AG08395 (cell line): ENCODE data around the gene SP110.
"Not testable (repeated sequence)": the region's sequence is repeated elsewhere in the genome, so short reads cannot be mapped to it uniquely, and the experiment has no call there.

ENCODE experiments used
- DNase-seq: peaks from one replicate; pipeline ENCODE4 v3.0.0; 2012; ENCODE audit warnings: mixed read lengths, low spot score

Gene SP110

DNA sequence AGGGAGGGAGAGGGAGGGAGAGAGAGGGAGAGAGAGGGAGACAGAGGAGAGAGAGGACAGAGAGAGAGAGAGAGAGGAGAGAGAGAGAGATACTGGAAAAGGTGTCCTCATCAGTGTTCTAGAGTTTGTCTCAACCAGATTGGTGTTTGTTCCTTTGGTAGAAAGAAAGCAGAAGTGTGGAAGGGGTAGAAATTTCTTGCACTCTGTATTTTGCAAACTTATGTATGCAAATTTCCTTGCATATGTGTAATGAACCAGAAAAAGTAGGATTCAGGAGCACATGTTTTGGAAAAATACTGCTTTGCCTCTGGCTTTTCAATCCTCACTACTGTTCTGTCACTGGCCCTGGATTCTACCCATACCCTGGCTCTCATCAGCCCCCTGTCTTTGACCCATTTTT, 4.7 kb upstream of the SP110 start:
- DNase-seq: no peak

DNA sequence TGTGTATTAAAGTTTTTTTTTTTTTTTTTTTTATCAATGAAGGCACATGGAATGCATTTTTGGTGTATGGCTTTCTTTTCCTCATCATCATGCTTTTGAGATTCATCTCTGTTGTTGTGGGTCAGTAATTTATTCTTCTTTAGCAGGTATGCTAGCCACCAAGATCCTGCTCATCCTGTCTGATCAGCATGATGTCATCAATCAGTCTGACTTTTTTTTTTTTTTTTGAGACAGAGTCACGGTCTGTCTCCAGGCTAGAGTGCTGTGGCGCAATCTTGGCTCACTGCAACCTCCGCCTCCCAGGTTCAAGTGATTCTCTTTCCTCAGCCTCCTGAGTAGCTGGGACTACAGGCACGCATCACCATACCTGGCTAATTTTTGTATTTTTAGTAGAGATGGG, 3.0 kb upstream of the SP110 start:
- DNase-seq: not testable (repeated sequence)

- DNase-seq: no peak
Observed at GRCh38 chr2:230221493-230221892, 1.7 kb upstream of the SP110 start.

DNA sequence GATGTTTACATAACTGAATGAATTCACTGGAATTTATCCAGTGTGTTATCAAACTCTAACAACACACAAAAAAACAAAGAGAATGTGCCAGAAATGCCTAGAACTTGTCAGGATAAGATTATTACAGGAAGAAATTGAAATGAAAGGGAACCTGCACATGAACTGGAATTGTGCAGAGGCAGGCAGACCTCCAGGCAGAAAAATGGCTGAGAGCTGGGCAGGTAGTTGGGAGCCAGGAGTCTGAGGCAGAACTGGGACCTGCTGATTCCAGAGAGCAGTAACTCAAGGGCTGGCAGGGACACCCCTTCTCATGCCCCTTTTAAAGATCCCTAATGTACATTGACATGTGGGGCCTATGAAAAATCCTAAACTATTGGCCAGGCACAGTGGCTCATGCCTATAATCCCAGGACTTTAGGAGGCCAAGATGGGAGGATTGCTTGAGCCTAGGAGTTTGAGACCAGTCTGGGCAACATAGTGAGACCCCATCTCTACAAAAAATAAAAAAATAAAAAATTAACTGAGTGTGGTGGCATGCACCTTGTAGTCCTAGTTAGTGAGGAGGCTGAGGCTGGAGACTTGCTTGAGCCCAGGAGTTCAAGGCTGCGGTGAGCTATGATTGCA, 674 bp upstream of the SP110 start:
- DNase-seq: no peak

DNA sequence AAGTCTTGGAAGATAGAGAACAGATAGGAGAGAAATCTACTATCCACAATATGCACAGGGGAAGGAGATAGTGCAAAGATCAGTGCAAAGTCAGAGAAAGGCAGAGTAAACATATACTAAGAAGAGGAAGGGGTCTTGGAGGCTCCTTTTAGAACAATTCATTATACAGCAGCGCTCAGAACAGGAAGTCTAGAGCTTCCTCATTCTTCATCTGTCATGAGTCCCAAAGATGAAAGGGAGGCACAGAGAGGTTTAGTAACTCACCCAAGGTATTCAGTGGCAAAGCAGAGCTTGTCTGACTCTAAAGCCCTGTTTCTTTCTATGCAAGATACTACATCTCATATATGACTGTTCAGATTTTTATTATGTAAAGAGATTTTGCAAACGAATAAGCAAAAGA, 1.4 kb downstream of the SP110 start:
- DNase-seq: no peak

GRCh38 chr2:230217424-230217823, 2.4 kb downstream of the SP110 start:
- no peak for DNase-seq

GRCh38 chr2:230216489-230216888, 3.3 kb downstream of the SP110 start:
- DNase-seq: no peak

- DNase-seq: no peak
Observed at GRCh38 chr2:230209422-230210051, 10.2 kb downstream of the SP110 start.

DNA sequence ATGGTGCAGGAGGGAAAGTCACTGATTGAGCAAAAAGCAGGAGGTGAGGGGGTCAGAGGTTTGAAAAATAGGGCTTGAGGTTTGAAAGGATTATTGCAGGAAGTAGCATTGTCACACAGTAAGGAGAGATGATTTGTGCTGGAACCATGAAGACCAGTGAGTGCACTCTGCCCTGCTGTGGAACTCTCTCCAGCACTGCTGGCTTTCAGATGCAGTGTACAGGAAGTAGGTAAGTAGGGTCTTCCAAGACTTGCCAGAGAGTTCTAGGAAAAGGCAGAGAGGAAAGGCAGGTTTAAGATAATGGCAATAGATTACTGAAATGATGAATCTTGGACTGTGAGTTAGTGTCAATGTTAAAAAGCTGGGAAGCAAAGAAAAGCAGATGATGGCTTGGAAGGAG, 11.2 kb downstream of the SP110 start:
- no peak for DNase-seq

DNA sequence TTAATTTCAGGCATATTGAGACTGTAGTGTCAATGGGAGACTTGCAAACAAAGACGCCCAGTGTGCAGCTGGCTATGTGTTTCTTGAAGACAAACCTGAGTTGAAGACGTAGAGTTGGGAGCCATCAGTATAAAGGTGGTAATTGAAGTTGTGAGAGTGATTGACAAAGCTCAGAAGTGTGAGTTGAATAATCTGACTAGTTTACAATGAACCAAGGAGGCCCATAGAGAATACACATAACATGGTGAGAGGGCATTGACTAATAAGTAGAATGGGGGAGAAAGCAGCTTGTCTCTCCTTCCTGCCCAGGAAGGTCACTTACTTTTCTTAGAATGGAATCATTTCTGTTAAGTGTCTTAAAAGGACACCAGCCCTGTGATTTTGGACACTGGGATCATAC, 14.1 kb downstream of the SP110 start:
- DNase-seq: no peak

- no peak for DNase-seq
Observed at GRCh38 chr2:230205034-230205433, 14.8 kb downstream of the SP110 start.

GRCh38 chr2:230203110-230203676, 16.6 kb downstream of the SP110 start:
- no peak for DNase-seq

DNA sequence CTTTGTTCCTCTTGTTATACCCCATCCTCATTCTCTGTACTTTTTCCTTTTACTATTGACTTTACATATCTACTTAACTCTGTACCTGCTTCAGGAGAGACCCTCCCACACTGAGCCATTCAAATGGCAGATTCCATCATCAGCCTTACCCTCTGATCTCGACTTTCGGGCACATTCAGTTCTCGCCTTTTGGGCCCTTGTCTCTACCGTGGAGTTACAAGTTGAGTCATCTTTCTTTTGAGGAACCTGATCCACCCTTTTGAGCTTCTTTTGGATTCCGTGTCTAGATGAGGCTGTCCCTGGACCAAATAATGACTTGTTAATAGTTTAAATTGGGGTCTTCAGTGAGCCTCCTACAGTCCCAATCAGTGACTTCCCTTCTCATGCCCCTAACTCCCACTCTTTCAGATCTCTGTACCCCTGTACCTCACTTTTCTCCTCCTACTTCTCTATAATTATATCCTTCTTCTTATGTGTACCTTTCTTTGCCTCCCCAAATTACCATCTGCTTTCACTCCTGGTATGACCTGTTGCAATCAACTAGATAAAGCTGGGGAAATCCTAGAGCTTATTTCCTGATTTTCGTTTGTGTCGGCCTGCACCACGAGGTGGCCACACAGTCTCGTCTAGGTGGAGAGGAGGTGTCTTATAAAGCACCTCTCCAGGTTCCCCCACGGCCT, 17.2 kb downstream of the SP110 start:
- DNase-seq: no peak

- no peak for DNase-seq
Observed at GRCh38 chr2:230184727-230185578, 34.8 kb downstream of the SP110 start.

DNA sequence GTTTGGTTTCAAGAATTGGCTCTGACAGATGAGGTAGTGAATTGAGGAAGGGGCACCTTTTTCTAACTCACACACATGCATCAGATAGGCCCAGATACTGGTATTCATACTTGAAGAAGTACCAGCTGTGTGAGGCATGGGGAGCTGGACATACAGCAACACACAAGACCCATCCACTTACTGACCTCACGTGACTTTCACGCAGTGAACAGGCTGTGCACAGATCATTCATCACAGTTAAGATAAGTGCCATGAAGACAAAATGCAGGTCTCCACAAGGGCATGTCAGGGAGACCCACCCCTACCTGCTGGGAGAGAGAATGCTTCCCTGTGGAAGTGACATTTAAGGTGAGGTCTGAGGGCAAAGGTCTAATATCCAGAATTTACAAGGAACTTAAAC, 38.6 kb downstream of the SP110 start:
- no peak for DNase-seq

- no peak for DNase-seq
Observed at GRCh38 chr2:230179907-230180306, 39.9 kb downstream of the SP110 start.

DNA sequence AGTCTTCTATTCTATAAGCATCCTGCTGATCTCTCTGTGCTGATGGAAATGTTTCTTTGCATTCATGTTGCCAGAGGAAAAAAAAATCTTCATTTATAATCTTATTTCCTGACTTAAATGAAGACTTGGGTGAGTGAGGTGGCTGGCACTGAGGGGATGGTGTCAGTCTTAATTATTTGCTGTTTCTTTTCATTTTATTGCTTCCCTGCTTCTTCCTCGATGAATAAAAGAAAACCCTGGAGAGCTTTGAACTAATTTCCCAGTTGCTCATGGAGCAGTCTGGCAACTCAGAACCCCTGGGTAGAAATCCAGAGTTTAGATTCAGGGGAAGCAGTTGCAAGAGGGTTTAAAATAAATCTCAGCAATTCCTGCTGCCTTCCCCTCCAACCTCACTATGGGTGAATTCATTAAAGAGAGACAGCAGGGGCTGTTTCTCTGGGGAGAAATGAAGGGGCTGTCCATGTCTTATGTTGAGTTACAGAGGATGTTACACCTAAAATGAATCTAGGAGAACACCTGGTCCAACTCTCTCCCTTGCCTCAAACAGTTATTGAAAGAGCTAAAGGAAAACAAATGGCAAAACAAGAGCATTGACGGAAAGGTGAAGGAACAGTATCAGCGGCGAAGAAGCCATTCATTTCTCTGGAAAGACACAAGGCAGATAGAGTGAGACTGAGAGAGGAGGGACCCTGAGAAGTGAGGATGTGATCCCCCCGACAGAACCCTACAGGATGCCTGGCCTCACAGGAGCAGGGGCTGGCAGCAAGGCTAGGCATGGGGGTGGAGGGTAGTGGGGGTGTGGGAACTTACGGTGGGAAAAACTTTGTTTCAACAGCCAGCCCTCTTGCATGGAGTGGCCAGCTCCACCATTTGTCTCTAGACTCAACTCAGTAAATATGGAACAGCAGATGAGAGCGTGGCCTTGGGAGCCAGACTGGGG, 41.0 kb downstream of the SP110 start:
- no peak for DNase-seq

- no peak for DNase-seq
Observed at GRCh38 chr2:230176996-230177395, 42.8 kb downstream of the SP110 start.

DNA sequence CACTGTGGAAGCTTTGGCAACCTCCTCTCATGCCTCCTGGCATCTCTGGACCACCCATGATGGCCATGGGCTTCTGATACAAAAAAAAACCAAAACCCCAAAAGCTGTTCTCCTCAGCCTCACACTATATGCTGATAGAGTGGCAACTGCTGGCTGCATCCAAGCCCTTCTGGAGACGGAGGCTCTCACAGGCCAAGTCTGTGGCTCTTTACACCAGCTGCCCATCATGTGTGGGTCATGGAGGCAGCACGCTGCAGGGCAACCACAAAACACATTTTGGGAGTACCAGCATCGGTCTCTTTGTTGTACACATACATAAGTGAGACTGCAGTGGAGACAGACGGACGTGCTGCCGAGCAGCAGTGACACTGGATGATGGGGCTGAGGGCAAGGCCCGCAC, 45.3 kb downstream of the SP110 start:
- DNase-seq: no peak

- no peak for DNase-seq
Observed at GRCh38 chr2:230172852-230173251, 46.9 kb downstream of the SP110 start.

DNA sequence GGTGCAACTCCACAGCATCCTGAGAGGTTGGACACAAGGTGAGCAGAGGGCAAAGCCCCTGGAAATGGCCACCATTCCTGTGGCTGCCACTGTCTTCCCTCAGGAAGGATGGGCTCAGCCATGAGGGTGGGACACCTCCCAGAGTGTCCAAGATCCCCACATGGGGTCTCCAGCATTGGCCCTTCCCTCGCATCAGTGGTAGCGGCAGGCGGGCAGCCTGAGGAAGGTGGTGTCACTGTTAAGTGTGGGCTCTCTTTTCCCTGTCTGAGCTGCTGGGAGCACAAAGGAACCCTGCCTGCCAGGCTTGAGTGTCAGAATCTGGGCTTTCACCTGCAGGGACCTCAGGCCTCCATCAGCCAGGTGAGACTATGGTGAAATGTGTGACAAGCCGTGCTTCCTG, 47.6 kb downstream of the SP110 start:
- DNase-seq: no peak
